Stimulated activated CD8-positive, alpha-beta memory T cell treated with anti-CD3 and anti-CD28 coated beads, Interleukin-12 subunit alpha, Interleukin-12 subunit beta, amount 100 ng/mL, for 4 hours (primary cell): Measurements from ENCODE around the gene TRIM22.

Experiments
- DNase-seq: peaks from one replicate; pipeline ENCODE4 v3.0.0-alpha.2; 2020; ENCODE audit warnings: low read depth

Gene TRIM22

GRCh38 chr11:5746614-5747013 is 57.0 kb downstream of the TRIM22 start:
- no peak for DNase-seq

DNA sequence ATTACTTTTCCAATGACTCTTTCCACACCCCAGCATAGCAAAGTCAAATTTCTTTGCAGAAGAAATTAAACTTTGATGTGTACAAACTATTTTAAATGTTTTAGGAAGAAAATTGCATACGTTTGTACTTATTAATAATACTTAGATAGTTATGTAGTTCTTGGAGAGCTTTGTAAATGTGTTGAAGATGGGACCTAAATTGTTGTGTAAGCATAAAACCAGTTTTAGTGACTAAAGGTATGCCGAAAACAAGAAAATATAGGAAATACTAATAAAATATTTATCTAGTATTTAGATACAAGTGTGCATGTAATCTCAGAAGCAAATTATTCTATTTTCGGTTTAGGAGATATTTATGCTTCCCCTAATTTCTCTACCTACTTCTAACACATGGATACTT is 60.2 kb downstream of the TRIM22 start:
- DNase-seq: no peak

GRCh38 chr11:5753943-5754342 is 64.4 kb downstream of the TRIM22 start, which contains the start of gene OR52N4:
TSS of gene OR52N4 (plus strand) at chr11:5754243. CDS start at chr11:5754741, 498 bp downstream.
- no peak for DNase-seq
